Colonic mucosa (tissue), 4 donors: ENCODE results near the gene AMPH. TPM values are rescaled to one million over a fixed set of nuclear protein-coding genes. Genes with fewer than 3 reads are reported as not detected.
A peak's percentile ranks its signal among the peaks of the same experiment; 100 is the strongest.

ENCODE experiments used
- DNase-seq: peaks from one replicate; pipeline ENCODE4 v3.0.0-alpha.2; 2020
- H3K27ac ChIP-seq: fragments of 200-600 bp; one replicate; pipeline ENCODE4 v1.8.0; 2021
- H3K27me3 ChIP-seq: fragments of 200-600 bp; one replicate; pipeline ENCODE4 v1.8.0; 2021
- H3K36me3 ChIP-seq: fragments of 200-600 bp; one replicate; pipeline ENCODE4 v1.8.0; 2021
- H3K4me1 ChIP-seq: fragments of 200-600 bp; one replicate; pipeline ENCODE4 v1.8.0; 2021; ENCODE audit warnings: mild to moderate bottlenecking
- H3K4me3 ChIP-seq: fragments of 200-600 bp; one replicate; pipeline ENCODE4 v1.8.0; 2021
- H3K9ac ChIP-seq, 2 donors: one replicate each; pipeline ENCODE4 v1.7.0; 2013; ENCODE audit warnings: control low read depth in 2 of 2, low read depth in 2 of 2, low read length in 2 of 2
- H3K9me3 ChIP-seq: fragments of 200-600 bp; one replicate; pipeline ENCODE4 v1.8.0; 2021
- CTCF ChIP-seq: fragments of 200-600 bp; IDR thresholded peaks from one replicate; pipeline ENCODE4 v1.8.0; 2022; ENCODE audit warnings: antibody characterized with exemption, mild to moderate bottlenecking
- intact Hi-C: fragments of 100-400 bp; cut with DNase I; formaldehyde crosslinking; loops from one replicate; pipeline ENCODE4 v1.14.1; 2022
- total RNA-seq, 2 donors: library from RNA; stranded (reverse); fragmentation: NEBNext Ultra II Directional in 1 of 2; extraction: Animal tissue kit (Norgen Biotek cat#: 25700) in 1 of 2; gene quantifications; one replicate each; pipeline ENCODE4 v1.2.1, GENCODE V29; 2021
- donor health status: healthy.
- donor health status: DM: no; HTN: no; CAD: no.
- donor health status: DM: no; HTN: no; CAD: no.

Gene AMPH
- total RNA-seq, 2 donors from 2014 or later = 0.49 to 1.1 TPM

DNA sequence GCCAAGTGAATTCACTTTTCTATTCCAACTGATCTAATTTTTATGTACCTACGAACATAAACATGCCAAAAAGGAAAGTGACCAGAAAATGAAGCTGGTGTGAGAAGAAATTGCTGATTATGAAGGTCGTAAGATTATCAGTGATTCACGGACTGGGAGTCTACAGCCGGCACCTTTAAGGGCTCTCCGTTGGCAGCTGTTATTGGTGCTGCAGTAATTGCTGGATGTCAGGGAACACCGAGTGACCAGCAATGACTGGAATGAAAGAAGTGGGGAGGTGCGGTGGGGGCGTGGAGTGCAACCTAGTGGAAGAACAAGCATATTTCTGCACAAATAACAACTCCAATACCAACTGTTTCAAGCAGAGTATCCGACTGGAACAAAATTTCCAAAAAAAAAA lies 247.9 kb downstream of the AMPH start:
- TF ChIP-seq CTCF = no peak
- no peaks in the 10 kb centered on the region for H3K4me1 ChIP-seq
- intact Hi-C loops = no loop called here
- no peak for DNase-seq
- H3K9me3 ChIP-seq = no peaks in the 10 kb centered on the region
- no peak overlapping the region for H3K9ac ChIP-seq
- H3K4me3 ChIP-seq = no peak overlapping the region
- H3K36me3 ChIP-seq = no peaks in the 10 kb centered on the region
- H3K27ac ChIP-seq = no peak overlapping the region
- no peaks in the 10 kb centered on the region for H3K27me3 ChIP-seq

DNA sequence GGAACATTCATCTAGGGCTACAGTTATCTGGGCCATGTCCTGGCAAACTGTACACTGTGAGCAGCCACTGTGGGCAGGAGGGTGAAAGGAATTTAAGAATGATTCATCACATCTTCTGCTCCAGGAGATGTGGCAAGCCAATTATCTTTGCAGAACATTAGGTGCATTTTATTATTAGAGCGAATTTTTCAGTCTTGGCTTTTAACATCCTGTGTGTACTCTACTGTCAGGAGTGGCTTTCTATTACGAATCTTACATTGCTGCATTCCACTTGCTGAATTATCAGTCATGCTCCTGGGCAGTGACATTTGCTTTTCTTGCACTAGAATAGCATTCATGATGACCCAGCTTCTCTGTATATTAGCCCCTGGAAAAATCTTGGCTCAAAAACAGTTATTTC lies 248.5 kb downstream of the AMPH start:
- no peak overlapping the region for H3K9ac ChIP-seq
- H3K4me1 ChIP-seq = no peaks in the 10 kb centered on the region
- H3K9me3 ChIP-seq = no peaks in the 10 kb centered on the region
- no peak overlapping the region for H3K27ac ChIP-seq
- intact Hi-C loops = no loop called here
- H3K36me3 ChIP-seq = no peaks in the 10 kb centered on the region
- no peaks in the 10 kb centered on the region for H3K27me3 ChIP-seq
- H3K4me3 ChIP-seq = no peak overlapping the region
- no peak for TF ChIP-seq CTCF
- DNase-seq = no peak

GRCh38 chr7:38375453-38375852 lies 255.7 kb downstream of the AMPH start:
- H3K27me3 ChIP-seq = no peaks in the 10 kb centered on the region
- TF ChIP-seq CTCF = no peak
- no peak for DNase-seq
- H3K4me1 ChIP-seq = no peaks in the 10 kb centered on the region
- H3K27ac ChIP-seq = no peak overlapping the region
- H3K36me3 ChIP-seq = no peaks in the 10 kb centered on the region
- intact Hi-C loops = no loop called here
- H3K4me3 ChIP-seq = no peak overlapping the region
- H3K9ac ChIP-seq = no peak overlapping the region
- no peaks in the 10 kb centered on the region for H3K9me3 ChIP-seq

DNA sequence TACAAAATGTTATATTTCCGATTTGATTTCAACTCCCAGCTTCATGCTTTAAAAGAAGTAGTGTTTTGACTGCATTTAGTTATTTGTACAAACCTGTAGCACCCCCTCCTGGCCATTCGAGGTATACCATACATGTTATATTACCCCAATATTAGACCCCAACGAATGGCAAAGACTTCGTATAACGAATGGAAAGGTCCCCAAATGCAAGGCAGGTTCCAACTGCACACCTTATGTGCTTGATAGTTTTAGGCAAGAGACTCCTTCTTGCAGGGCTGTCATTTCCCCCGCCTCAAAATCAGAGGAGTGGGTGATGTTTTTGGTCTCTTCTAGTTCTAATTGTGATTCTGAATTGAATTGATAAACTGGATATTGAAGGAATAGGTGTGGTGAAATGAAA lies 256.7 kb downstream of the AMPH start:
- Histone ChIP-seq H3K27ac (no peak overlapping the region), H3K4me3 (no peak overlapping the region), H3K4me1 (no peaks in the 10 kb centered on the region), H3K9me3 (no peaks in the 10 kb centered on the region), H3K36me3 (no peaks in the 10 kb centered on the region), H3K27me3 (no peaks in the 10 kb centered on the region), H3K9ac (no peak overlapping the region)
- DNase-seq = no peak
- TF ChIP-seq CTCF = peak; percentile 37
- intact Hi-C loops = no loop called here

- Histone ChIP-seq H3K36me3 (no peaks in the 10 kb centered on the region), H3K9me3 (no peaks in the 10 kb centered on the region), H3K27me3 (no peaks in the 10 kb centered on the region), H3K4me3 (no peak overlapping the region), H3K9ac (no peak overlapping the region), H3K27ac (no peak overlapping the region), H3K4me1 (no peaks in the 10 kb centered on the region)
- intact Hi-C loops = no loop called here
- no peak for DNase-seq
- no peak for TF ChIP-seq CTCF
Observed at GRCh38 chr7:38373155-38373554, 258.0 kb downstream of the AMPH start.

- Histone ChIP-seq H3K9ac (no peak overlapping the region), H3K36me3 (no peaks in the 10 kb centered on the region), H3K9me3 (no peaks in the 10 kb centered on the region), H3K27me3 (no peaks in the 10 kb centered on the region), H3K4me1 (no peaks in the 10 kb centered on the region), H3K4me3 (no peak overlapping the region), H3K27ac (no peak overlapping the region)
- intact Hi-C loops = no loop called here
- DNase-seq = no peak
- TF ChIP-seq CTCF = no peak
Observed at GRCh38 chr7:38372290-38372689, 258.9 kb downstream of the AMPH start.
